HG03103 (cell line): ENCODE measurements around the gene BAIAP2L2.
"Not testable (repeated sequence)": the region's sequence is repeated elsewhere in the genome, so short reads cannot be mapped to it uniquely, and the experiment has no call there.

Experiments
- ATAC-seq: cut with Tn5 transposase; IDR thresholded peaks from one replicate; pipeline ENCODE4 v1.9.1; 2021; ENCODE audit warnings: low read depth; ENCODE audit not compliant: unreplicated experiment

The BAIAP2L2 gene

DNA sequence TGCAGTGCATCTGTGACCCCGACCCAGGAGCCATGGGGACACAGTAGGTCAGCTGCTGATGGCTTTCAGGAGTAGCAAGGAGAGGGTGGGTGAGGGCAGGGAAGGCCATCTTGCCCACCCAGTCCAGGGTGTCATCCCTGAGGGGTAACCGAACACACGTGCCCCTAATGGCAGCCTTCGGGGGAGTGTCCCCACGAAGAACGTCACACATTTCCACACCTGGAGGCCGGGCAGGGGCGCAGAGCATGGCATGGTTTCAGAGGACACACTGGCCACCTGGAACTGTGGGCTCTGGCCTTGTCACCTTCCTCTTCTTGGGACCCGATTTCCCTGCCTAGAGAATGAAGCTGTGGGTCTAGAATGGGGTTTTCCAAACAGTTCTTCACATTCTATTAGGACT, 19.4 kb upstream of the BAIAP2L2 start:
- ATAC-seq = no peak

DNA sequence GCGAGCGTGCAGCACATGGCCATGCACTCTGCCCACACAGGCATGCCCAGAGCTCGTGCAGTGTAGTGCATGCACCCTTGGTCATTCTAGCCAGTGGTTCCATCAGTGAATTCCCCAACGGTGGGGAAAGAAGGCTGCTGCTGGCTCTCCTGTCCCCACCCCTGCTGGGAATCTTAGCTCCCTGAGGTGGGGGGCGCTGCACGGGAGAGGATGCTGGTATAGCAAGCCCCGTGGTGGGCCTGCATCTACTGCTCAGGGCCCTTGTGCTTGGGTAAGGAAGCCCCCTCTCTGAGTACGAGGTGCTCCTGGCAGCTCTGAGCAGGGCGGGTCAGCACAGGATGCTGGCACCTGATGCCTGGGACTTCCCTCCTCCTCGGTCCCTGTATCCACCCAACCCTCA, 18.5 kb upstream of the BAIAP2L2 start:
- no peak for ATAC-seq

DNA sequence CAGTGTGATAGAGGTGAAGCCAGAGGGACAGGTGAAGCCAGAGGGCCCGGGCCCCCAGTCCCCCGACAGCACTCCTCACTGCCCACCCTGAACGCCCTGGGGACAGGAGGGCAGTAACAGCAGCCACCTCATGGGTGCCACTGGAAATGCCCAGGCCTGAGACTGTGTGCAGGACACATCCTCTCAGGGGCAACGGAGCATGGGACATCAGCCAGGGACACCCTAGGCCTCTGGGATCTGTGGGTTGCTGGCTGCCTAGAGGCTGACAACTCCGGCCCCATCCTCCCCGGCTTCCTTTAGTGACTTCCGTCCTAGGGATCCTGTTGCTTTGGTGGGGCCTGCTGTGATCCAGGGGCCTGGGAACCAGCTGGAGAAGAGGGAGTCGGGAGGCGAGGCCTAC, 17.4 kb upstream of the BAIAP2L2 start:
- ATAC-seq = no peak

DNA sequence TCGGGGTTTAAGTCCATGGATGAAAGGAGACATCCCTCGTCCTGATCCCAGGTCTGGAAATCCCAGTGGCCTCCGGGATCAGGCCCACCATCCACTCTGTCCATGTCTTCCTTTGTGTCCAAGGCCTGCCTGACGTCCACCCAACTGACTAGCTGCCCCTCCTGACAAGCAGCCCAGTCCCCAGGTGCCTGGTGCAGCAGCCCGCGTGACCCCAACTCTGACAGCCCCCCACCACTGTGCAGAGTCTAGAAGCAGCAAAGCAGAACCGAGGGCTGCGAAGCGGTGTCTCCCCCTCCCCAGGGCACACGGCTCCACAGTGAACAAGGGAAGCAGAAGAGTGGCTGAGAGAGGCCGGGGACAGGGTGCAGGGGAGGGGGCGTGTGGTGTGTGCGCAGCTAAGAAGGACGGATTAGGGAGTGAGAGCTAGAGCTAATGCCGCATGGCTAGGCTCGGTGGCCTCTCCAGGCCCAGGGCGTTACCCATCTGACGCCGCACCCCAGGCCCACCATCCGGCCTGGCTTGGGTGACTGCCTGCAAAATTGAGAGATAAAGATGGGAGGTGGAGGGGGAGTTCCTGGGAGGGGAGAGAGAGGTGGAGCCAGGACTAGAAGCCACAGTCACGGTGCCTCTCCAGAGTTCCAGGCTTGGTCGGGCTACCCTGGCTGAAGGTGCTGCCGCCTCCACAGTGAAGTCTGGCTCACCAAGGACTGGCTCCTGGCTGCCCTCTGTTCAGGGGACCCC, 16.6 kb upstream of the BAIAP2L2 start:
- ATAC-seq = no peak

DNA sequence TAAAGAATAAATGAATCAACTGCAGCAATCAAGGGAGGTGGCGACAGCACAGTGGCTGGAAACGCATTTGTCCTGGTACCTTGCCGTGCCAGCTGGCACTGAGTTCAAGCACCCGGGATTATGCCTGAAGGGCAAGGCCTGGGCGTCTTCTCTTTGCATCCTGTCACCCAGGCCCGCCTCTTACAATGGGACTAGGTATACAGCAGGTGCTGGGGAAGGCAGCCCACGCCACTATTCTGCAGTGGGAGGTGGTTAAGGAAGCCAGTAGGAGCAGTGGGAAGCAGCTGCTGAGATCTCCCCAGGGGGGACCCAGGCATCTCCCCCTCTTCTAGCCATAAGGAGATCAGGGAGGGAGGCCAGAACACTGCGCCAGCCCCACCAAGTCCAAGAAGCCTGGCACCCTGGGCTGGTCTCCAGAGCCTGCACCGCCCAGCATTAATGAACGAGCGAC, 15.3 kb upstream of the BAIAP2L2 start:
- ATAC-seq = no peak

DNA sequence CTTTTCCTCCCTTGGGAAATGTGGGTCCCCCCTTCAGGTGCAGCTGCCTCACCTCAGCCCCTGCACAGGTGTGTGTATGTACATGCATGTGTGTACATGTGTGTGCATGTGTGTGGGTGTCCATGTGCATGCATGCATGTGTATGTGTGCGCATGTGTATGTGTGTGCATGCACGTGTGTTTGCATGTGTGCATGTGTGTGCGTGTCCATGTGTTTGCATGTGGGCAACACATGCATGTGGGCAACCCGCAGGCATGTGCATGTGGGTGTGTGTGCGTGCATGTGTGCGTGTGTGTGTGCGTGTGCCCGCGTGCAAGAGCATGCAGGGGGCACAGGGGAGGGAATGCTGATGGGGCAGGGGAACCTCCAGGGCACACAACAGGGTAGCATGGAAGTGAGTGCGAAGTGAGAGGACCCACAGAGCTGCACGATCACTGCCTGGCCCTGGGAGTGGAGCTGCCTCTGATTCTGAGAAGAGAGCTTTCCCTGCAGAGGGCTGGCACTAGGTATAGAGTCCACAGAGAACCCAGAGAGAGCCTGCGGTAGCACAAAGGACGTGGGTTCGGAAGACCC, 14.6 kb upstream of the BAIAP2L2 start:
- no peak for ATAC-seq

DNA sequence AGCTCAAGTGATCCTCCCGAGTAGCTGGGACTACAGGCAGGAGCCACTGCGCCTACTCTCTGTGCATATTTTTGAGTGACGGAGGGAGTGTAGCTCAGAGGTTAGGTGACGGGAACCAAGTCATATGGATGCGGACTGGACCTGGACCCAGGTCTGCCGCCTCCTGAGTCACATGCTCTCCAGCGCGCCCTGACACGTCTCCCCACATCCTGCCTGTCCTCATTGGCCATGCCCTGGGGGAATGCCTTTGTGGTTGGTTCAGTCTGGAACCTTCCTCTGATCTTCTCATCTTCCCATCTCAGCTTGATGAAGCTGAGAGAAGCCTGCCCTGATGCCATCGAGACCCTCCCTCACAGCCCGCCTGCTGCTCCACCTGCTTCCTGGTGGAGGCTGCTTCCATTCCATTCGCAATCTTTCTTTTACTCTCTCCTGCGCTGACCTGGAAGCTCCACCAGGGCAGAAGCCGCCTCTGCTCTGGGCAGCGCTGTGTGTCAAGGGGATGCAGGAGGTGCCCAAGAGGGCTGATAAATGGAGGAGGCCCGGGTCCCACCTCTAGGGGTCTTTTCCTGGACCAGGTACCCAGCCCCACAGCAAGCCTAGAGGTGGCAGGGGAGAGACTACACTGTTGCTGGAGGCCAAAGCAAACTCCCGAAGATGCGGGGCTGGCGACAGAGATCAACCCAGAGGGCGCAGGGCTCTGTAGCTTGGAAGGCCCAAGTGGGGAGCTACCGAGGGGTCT, 13.9 kb upstream of the BAIAP2L2 start:
- ATAC-seq = no peak

DNA sequence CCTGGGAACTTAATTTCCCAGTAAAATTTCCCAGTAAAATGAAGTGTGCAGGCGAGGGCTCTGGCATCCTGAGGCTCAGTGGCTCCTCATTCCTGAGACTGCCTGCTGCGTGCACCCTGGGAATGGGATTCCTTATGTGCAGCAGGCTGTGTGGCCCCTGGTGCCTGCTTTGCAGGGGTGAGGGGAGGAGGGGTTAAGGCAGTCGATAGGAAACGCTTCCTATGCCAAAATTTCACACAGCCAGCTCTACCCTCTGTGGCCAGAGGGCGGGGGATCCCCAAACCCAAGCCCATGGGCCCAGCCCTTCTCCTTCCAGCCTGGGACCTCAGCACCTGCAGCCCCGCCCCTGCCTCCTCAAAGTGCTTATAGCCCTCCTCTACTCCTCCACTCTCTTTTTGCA, 12.1 kb upstream of the BAIAP2L2 start:
- ATAC-seq = no peak

DNA sequence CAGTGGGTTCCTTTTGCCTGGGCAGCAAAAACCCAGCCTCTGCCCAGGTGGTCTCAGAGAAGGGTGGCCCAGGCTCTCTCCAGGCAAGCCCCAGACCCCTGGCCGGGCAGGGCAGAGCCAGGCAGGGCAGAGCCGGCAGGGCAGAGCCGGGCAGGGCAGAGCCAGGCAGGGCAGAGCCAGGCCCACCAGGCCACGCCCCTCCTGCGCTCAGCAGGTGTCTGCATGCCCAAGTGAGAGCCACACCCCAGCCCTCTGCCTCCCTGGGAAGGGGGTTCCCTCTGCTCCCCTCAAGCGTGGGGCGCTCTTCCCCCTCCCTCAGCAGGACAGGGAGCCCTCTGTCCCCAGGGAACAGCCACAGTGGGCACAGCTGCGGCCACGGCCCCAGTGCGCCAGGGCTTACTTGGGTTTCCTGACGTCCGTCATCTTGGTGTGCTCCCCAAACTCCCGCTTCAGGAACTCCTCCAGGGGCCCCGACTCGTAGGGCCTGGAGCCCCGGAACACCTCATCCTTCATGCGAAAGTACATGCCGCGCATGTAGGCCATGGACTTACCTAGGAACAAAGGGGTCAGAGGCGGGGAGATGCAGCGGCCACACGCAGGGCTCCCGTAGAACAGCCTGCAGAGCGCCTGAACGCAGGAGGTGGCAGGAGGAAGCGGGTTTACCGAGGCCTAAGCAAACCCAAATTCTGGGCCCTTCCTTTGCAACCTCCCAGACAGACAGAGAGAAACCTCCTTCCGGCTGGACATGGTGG, 10.1 kb upstream of the BAIAP2L2 start:
- no peak for ATAC-seq

DNA sequence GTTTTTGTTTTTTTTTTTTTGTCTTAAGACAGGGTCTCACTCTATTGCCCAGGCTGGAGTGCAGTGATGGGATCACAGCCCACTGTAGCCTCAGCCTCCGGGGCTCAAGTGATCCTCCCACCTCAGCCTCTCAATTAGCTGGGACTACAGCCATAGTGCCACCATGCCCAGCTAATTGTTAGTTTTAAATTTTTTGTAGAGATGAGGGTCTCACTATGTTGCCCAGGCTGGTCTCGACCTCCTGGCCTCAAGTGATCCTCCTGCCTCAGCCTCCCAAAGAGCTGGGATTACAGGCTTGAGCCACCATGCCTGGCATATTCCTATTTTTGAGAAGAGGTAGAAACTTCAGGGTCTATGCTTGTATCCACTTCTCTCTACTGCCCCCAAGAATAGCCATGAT, 8.3 kb upstream of the BAIAP2L2 start:
- ATAC-seq = not testable (repeated sequence)

DNA sequence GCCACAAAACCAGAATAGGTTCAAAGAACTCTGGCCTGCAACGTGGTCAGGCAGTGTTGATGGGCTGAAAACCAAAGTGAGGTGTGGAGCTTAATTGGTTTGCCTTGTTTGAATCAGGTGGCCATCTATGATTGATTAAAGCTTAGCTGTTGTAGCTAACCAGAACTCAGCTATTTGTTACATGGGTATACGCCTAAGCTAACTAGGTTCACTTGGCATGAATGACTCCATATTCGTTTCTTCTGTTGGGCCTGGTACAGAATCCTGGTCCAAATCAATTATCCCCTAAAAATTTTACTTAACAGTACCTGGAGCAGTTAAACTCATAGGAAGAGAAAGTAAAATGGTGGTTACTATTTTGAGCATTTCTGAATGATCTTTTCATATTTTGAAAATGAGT, 7.7 kb upstream of the BAIAP2L2 start:
- ATAC-seq = no peak

DNA sequence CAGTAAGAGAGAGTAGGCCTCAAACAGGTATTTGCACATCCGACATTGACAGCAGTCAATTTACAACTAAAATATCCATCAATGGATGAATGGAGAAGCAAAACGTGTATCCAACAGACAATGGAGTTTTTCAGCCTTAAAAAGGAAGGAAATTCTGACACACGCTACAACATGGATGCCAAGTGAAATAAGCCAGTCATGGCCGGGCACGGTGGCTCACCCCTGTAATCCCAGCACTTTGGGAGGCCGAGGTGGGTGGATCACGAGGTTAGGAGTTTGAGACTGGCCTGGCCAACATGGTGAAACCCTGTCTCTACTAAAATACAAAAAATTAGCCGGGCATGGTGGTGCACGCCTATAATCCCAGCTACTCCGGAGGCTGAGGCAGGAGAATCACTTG, 7.1 kb upstream of the BAIAP2L2 start:
- ATAC-seq = not testable (repeated sequence)

DNA sequence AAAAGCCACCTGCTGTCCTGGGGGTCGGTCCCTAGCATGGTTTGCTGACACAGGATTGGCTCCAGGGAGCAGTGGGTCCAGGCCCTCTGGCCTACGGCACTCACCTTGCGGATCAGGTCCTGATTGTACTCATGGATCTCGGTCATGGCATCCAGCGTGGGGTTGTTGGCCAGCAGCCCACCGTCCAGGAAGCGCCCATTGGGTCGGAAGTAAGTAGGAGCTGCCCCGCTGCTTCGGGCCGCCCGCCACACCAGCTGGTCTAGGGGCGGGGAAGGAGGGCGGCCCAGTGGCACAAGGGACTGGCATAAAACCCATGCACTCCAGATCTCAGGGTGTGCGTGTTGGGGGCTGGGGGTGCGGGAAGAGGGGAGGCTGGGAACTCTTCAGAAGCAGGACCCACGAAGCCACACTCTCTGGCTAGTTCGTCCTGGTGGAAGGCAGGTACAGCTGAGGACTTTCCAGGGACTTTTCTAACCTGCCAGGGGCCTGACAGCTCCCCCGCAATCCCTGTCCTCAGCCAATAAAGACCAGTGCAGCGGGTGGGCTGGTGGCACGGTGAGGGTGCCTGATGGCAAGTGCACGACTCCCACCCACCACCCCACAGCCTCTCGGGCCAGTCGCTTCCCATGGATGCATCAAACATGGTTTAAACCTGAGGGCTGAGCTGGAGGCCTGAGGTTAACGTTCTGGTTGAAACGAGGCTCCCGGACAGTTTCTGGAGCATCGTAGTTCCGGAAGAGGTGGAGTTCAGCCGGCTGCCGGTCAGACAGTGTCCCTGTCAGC, 5.1 kb upstream of the BAIAP2L2 start:
- no peak for ATAC-seq

DNA sequence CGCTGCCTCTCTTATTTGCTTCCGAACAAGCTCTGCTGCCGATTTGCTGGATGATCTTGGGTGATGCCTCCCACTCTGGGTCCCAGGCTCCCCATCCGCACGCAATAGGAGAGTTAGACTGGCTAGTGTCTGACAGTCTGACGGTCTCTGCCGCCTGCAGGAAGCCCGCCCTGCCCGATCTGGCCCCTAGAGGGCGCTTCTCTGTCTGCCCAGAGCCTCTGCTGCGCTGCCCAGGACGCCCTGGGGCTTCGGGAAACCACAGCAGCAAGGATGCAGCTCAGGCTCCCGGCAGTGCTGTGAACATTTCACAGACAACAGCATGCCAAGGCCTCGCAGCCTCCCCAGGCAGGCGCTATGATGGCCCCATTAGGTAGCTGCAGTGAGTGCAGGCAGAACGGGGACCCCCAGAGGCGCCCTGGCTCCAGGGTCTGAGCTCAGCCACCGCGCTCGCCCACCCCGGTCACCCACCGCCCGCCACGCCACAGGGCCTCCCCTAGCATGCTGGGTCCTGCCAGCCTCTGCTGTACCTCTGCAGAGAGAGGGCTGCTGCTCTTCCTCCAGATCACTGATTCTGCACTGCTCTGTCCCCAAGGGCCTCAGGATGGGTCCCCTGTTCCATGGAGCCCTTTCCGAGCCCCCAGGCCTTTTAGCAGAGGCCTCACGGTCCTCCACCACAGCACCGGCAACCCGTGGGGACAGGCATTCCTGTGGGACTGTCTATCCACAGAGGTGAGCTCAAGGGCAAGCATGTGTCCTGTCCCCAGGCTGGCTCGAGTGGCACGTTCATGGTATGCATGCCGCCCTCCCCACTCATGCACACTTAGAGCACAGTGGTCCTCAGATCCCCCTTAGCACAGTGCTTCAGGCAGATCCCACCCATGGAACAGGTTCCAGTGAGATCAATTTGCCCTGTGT, 4.3 kb upstream of the BAIAP2L2 start:
- no peak for ATAC-seq

DNA sequence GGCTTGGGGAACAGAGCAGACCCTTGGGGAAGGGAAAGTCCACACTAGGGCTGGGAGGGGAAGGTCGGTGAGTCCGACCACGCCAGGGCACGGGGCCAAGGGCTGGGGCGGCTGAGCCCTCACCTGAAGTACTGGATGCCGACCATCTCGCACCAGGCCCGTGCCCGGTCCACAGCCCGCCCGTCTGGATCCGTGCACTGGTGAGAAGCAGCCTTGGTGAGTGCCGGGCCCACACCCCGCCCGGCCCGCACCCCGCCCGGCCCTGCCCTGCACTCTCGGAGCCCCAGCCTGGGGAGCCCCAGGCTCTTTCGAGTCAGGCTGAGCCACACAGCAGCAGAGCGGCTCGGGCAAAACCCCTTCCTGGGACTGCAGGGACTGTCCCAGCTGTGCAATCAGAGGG, 1.9 kb upstream of the BAIAP2L2 start:
- ATAC-seq = no peak

DNA sequence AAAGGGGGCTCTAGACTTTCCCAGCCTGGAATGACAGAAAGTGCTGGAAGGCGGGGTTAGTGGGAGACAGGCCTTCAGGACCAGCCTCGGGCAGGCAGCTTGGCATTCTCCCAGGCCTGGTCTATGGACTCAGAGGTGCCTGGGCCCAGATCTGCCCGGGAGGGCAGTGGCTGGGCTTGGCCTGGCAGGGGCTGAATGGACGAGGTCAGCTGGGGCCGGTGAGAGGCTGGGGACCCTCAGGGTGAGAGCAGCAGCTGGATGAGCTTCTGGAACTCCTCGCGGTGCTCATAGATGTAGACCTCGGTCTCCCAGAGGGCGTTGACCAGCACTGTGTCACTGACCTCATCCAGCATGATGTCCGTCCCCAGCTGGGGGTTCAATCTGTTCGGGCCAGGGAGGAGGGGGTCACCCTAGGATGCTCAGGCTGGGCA, 1.5 kb upstream of the BAIAP2L2 start:
- no peak for ATAC-seq

DNA sequence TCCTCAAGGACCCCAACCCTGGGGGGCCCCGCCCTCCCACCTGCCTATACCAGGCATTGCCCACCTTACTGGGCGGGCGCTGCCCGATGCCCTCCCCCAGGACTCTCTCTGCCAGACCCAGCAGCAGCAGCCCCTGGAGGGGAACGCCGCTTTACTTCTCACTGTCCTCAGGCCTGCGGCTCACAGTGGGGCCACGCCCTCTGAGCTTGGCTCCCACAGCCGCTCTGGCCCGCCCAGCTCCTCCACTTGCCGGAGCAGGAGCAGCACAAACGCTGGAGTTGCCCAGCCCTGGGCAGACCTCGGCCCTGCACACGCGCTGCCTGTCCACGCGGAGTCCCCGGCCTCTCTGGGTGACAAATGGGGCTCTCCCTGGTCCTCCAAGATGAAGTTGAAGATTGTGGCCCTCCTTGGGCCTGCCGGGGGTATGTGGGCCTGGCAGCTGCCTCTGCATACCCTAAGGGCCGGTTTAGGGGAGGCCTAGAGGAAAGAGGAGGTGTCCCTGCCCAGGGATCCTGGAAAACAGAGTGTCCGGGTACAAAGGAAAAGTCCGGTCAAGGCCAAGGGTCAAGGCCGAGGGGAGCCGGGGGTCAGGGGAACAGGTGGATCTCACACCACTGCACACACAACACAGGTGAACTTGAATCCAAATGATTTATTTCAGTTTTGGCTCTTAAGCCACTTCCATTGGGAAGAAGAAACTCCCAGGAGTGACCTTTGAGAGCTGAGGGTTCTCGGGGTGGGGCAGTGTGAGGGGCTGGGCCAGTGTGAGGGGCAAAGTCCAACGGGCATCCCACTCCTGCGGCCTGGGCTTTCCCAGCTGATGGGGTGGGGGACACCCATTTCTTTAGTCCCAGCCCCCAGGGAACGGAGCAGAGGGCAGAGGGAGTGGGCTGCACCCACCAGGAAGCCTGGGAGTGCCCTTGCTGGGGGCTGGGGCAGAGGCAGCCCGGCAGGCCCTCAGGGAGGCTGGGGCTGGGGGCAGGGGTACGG, 674 bp upstream of the BAIAP2L2 start:
- ATAC-seq = no peak

DNA sequence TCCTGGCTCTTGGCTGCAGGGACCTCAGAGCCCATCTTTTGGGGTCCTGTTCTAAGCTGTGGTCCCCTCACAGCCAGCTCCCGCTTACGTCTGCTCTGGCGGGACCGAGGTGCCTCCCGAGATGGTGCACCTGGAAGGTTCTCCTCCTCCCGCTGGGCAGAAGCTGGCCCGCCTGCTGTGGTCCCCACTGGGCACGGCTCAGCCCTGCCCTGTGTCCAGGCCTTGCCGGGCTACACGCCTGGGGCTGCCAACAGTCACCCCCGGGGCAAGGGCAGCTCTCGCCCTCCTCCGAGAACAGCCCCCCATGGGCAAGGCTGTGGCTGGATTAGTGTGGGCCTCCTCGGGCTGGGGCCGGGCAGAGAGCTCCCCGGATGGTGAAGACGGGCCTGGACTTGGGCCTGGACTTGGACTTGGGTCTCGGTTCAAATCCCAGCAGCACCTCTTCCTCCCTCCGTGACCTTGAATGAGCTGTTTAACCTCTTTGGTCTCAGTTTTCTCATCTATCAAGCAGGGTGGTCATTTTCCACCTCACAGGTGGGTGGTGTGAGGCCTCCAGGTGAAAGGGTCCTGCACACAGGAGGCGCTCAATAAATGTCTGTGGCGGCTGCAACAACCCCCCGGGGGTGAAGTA, 998 bp downstream of the BAIAP2L2 start:
- no peak for ATAC-seq
